ENCODE measurements around the gene KAZN.

Gene KAZN

DNA sequence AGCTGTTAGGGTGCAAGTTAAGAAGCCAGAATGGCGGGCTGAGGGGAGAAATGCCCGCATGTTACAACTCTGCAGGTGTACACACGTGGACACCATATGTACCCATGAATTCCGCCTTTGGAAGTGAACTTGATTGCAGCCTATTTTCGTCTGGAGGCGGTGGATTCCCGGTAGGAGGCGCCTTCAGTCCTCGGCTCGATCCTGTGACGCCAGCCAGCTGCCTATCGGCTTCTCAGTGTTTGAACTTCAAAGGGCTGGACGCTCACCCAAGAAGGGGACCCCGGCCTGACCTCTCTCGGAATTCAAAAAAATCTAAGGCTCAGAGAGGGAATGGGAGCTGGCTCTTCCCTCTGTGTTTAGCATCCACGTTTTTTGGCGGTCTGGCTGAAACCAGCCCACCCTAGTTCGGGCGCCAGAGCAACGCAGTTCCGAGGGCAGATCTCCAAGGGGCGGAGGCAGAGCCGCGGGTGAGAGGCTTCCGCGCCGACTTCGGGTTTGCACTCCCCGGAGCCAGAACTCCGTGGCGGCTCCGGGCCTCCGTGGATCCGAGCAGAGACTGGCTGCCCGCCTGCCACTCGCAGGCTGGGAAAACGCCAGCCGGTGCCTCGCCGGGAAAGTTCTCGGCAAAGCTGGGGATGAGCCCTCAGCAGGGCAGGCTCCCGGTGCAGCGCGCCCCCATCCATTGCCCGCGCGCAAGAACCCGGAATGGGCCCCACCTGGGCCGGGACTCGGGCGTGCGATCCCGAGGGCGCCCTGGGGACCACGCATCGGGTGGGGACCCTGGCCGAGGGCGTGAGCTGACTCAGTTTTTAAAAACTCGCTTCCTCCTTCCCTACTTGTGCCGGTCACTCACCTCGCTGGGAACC is 554.1 kb downstream of the KAZN start:
- peak; percentile 82 for DNase-seq

DNA sequence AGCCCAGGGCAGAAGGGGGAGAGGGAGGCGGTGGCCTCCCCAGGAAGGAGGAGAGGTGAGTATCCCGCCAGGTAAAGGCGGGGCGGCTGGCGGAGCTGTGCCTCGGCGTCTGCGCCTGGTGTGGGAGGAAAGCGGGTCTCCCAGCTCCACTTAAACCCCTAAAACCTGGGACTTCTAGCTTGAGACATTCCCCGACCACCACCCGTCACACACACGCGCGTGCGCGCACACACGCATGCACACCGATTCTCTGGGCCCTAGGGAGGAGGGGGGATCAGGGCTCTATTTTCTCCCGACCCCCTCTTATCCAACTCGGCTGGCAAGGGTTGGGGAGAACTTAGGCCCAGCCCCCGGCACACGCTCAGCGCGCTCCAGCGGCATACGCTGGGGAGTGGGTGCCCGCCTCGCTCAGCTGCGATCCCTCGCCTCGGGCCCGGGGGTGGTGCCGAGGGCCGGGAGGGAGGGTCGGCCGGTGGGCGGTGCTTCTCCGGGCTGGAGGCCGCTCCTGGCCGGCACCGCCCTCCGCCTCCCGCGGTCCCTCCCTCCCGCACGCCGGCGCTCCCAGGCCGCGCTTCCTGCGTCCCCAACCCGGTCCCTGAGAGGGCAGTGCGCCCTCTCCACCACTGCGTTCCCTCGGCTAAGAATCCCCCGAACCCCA is 554.8 kb downstream of the KAZN start, which contains the start of gene TMEM51:
Gene TMEM51, plus strand, starts transcription at position 564 of the 658 bp plus-strand sequence. CDS start 61,341 bp downstream, outside the sequence.
- peak; percentile 79 for DNase-seq

DNA sequence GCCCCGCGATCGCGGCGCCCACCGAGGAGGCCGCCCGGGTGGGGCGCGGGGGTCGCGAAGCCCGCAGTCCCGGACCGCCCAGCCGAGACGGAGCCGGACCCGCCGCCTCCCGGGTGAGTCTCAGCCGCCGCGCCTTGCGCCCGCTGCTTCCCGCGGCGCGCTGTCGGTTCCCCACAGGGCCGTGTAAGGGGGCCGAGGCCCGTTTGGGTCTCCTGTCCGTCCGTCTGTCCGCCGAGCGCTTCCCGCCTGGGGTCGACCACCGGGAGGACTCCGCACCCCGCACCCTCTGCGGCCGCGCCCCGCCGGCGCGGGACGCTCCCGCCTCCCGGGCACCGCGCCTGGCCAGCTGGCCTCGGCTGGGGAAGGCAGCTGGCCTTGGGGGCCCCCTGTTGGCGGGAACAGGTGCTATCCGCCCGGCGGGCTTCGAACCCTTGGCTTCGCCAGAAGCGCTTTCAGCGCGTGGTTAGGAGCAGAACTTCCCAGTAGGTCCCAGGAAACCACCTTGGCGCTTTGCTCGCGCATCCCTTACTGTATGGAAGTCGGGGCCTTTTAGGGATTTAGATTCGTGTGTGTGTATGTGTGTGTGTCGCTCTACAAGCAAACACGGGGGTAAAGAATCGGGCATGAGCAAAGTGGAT is 555.5 kb downstream of the KAZN start:
- peak; percentile 73 for DNase-seq

- DNase-seq, result peak; percentile 46
Measured at GRCh38 chr1:15154480-15155036, 556.1 kb downstream of the KAZN start.

- no peak for DNase-seq
Measured at GRCh38 chr1:15155191-15155590, 556.7 kb downstream of the KAZN start.

- peak; percentile 59 for DNase-seq
Measured at GRCh38 chr1:15155888-15156741, 557.6 kb downstream of the KAZN start.

DNA sequence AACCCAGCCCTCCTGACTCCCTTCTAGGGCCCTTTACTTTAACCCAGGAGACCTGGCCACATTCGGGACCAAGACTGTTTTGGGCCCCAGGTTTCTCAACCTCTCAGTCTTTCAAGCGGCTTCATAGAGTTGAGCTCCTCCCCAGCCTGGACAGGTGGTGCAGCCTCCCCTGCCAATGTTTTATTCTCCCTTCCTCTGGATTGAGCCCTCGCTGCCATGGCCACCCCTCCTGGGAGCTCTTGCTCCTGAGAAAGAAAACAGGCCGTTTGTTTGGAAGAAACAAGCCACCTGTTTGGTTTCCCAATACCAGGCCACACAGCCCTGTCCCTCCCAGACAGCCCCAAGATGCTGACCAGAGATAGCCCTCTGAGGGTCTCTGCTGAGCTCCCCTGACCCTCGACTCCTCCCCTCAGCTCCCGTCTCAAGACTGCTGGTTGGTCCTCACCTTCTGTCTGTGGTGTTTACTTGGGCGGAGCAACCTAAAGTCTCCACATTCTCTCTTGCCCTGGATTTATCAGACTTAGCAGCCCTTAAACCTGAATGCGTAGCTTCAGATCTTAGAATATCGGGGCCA is 558.4 kb downstream of the KAZN start:
- DNase-seq, result no peak

DNA sequence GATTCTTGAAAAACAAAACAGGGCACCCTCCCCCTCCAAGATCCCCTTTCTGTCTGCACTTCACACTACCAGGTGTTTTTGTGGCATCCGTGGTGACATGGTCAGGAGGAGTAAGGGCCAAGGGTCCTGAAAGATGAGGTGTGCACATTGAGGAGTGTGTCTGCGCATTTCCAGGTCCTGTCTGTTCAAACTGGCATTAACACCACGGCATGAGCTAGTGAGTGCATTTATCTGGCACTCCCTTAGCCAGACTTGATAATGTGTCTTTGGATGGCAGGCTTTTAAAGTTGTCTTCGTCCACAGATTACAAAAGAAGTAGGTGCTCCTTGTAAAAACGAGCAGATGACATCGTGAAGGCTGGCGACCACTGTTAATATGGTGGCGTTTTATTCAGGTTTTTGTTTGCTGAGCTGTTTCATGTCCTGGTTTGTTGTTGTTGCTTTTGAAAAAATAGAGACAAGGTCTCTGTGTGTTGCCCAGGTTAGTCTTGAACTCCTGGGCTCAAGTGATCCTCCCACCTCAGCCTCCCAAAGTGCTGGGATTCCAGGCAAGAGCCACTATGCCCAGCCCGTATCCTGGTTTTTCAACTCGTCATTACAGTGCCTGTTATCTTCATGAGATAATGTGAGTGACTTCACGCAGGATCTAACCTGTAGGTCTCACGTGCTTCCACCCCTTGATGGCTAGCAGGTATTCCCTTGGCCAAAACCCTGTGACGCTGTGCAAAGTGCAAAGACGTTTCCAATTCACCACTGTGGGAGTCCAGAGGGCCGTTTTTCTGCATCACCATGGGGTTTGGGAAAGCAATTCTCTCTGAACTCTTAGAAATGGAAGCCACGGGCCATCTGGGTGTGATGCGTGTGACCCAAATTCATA is 559.3 kb downstream of the KAZN start:
- DNase-seq, result no peak

- DNase-seq, result no peak
Measured at GRCh38 chr1:15158506-15159165, 560.2 kb downstream of the KAZN start.

- DNase-seq, result no peak
Measured at GRCh38 chr1:15159166-15159555, 560.7 kb downstream of the KAZN start.

DNA sequence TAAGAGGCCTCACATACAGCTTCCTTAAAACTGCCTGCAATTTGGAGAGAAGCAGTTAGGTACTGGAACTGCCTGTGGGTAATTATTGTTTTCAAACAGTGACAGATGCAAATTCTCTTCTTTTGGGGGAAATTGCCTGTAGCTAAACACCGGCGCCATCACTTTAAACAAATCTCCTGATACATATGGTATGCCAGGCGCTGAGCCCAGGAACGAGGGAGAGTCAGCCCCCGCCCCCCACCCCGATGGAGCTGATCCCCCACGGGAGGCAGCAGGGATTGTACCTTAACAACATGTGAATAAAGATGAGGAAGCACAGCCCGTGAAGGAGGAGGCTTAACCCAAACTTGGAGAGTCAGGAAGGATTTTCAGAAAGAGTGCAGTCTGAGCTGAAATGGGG is 562.1 kb downstream of the KAZN start:
- no peak for DNase-seq

DNA sequence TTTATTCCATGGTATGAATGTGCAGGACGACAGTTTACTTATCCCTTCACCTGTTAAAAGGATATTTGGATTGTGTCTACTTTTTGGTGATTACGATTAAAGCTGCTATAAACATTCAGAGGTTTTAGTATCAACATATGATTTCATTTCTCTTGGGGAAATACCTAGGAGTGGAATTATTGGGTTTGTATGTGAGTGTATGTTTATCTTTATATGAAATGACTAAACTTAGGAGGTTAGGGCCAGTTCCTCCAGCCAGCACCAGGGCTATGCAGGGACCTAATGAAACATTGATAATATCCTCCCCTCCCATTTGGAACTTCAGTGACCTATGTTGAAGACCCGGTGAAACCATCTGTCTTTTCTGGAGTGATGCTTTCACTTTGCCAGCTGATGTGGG is 568.9 kb downstream of the KAZN start:
- no peak for DNase-seq
